GM18517 (cell line): ENCODE data around the gene TIMP2.
"Not testable (repeated sequence)": the region's sequence is repeated elsewhere in the genome, so short reads cannot be mapped to it uniquely, and the experiment has no call there.

Experiments used
- ATAC-seq: cut with Tn5 transposase; IDR thresholded peaks from one replicate; pipeline ENCODE4 v1.9.1; 2021; ENCODE audit warnings: mild to moderate bottlenecking, moderate library complexity; ENCODE audit not compliant: unreplicated experiment

The TIMP2 gene

GRCh38 chr17:78873519-78874340 is 51.5 kb downstream of the TIMP2 start:
- no peak for ATAC-seq

- ATAC-seq = no peak
Observed at GRCh38 chr17:78872486-78872885, 52.7 kb downstream of the TIMP2 start.

GRCh38 chr17:78870621-78871020 is 54.6 kb downstream of the TIMP2 start:
- ATAC-seq = no peak

GRCh38 chr17:78868391-78868790 is 56.8 kb downstream of the TIMP2 start:
- no peak for ATAC-seq

GRCh38 chr17:78867046-78867445 is 58.1 kb downstream of the TIMP2 start:
- ATAC-seq = not testable (repeated sequence)

- ATAC-seq = no peak
Observed at GRCh38 chr17:78865682-78866390, 59.4 kb downstream of the TIMP2 start.

GRCh38 chr17:78864117-78864516 is 61.1 kb downstream of the TIMP2 start:
- ATAC-seq = no peak

GRCh38 chr17:78862073-78863023 is 62.8 kb downstream of the TIMP2 start:
- no peak for ATAC-seq

- ATAC-seq = no peak
Observed at GRCh38 chr17:78861229-78861628, 64.0 kb downstream of the TIMP2 start.

- ATAC-seq = no peak
Observed at GRCh38 chr17:78859051-78859450, 66.1 kb downstream of the TIMP2 start.

- ATAC-seq = no peak
Observed at GRCh38 chr17:78857266-78857665, 67.9 kb downstream of the TIMP2 start.

- ATAC-seq = no peak
Observed at GRCh38 chr17:78855561-78856165, 69.5 kb downstream of the TIMP2 start.

- no peak for ATAC-seq
Observed at GRCh38 chr17:78854508-78854907, 70.7 kb downstream of the TIMP2 start.

- no peak for ATAC-seq
Observed at GRCh38 chr17:78853926-78854394, 71.2 kb downstream of the TIMP2 start.

GRCh38 chr17:78852709-78853121 is 72.5 kb downstream of the TIMP2 start:
- ATAC-seq = no peak

GRCh38 chr17:78849026-78849425 is 76.2 kb downstream of the TIMP2 start:
- ATAC-seq = no peak

GRCh38 chr17:78847052-78847451 is 78.1 kb downstream of the TIMP2 start:
- ATAC-seq = no peak

- no peak for ATAC-seq
Observed at GRCh38 chr17:78844301-78845005, 80.7 kb downstream of the TIMP2 start.

GRCh38 chr17:78842881-78843565 is 82.2 kb downstream of the TIMP2 start:
- ATAC-seq = no peak
